Kidney (tissue), 14 donors: ENCODE results near the gene CDC42EP1. TPM values are rescaled to one million over a fixed set of nuclear protein-coding genes. Genes with fewer than 3 reads are reported as not detected.

Experiments
- DNase-seq, 5 donors: peaks; one replicate each; pipeline ENCODE4 v3.0.0-alpha.2; 2013 to 2020
- FAIRE-seq: peaks from 2 replicates; lab custom pipeline; 2012; peaks lifted over from hg19 to GRCh38; lab: Jason Lieb, UNC
- H3K27ac ChIP-seq, 2 donors: one replicate each; pipeline ENCODE4 v1.7.0; 2013; ENCODE audit warnings: low read depth in 2 of 2, low read length in 2 of 2, inconsistent platforms in 1 of 2
- H3K27me3 ChIP-seq: one replicate; pipeline ENCODE4 v1.7.1; 2013; ENCODE audit warnings: low read length, inconsistent platforms; ENCODE audit not compliant: control insufficient read depth, insufficient read depth
- H3K36me3 ChIP-seq, 3 donors: one replicate each; pipeline versions ENCODE4 v1.7.0 to v1.7.1; 2013; ENCODE audit warnings: low read length in 3 of 3, control low read depth in 1 of 3, inconsistent platforms in 1 of 3; ENCODE audit not compliant: insufficient read depth in 3 of 3, control insufficient read depth in 2 of 3
- H3K4me1 ChIP-seq, 3 donors: one replicate each; pipeline versions ENCODE4 v1.7.0 to v1.7.1; 2013; ENCODE audit warnings: low read length in 3 of 3, inconsistent platforms in 1 of 3, low read depth in 1 of 3; ENCODE audit not compliant: control insufficient read depth in 2 of 3, insufficient read depth in 2 of 3
- H3K4me3 ChIP-seq, 3 donors: one replicate each; pipeline versions ENCODE4 v1.7.0 to v1.8.1; 2013; ENCODE audit warnings: low read length in 3 of 3, control low read depth in 1 of 3, inconsistent platforms in 1 of 3
- H3K9ac ChIP-seq, 3 donors: one replicate each; pipeline versions ENCODE4 v1.7.0 to v1.7.1; 2013; ENCODE audit warnings: low read length in 3 of 3, control low read depth in 1 of 3, inconsistent platforms in 1 of 3
- H3K9me3 ChIP-seq, 3 donors: one replicate each; pipeline versions ENCODE4 v1.7.0 to v1.7.1; 2013; ENCODE audit warnings: low read length in 3 of 3, control low read depth in 1 of 3, inconsistent platforms in 1 of 3; ENCODE audit not compliant: control insufficient read depth in 2 of 3, insufficient read depth in 1 of 3
- CTCF ChIP-seq: IDR thresholded peaks from 3 replicates; pipeline ENCODE4 v1.5.1; 2012; ENCODE audit warnings: mild to moderate bottlenecking, moderate library complexity, borderline replicate concordance; ENCODE audit not compliant: insufficient read depth; ENCODE audit errors: extremely low read depth
- intact Hi-C: fragments of 100-400 bp; cut with DNase I; formaldehyde crosslinking; loops from one replicate; pipeline ENCODE4 v1.11.1; 2022
- polyA plus RNA-seq: library from polyadenylated mRNA; stranded (reverse); fragments of 350-450 nt; fragmentation: Illumina TruSeq; extraction: RNeasy Lipid Tissue Mini Kit (QIAGEN cat#74804); gene quantifications from one replicate; pipeline ENCODE4 v1.2.3, GENCODE V29; 2014; ENCODE audit warnings: low read depth, low replicate concordance; ENCODE audit not compliant: insufficient read depth
- total RNA-seq: library from RNA; stranded (reverse); fragmentation: NEBNext Ultra II Directional; extraction: Animal tissue kit (Norgen Biotek cat#: 25700); gene quantifications from one replicate; pipeline ENCODE4 v1.2.1, GENCODE V29; 2021
- donor health status: control.
- donor health status: control.
- donor health status: control.
- donor health status: control.
- donor health status: control.
- donor health status: DM: yes; HTN: yes; CAD: no.
- donor health status: Normal renal cell carcinoma (clear cell type).

The CDC42EP1 gene
- total and polyA plus RNA-seq, 2 donors from 2014 or later: 29.5 to 68.5 TPM

- H3K27ac ChIP-seq: peak overlapping the region; percentile 84 to 93
- no peaks in the 10 kb centered on the region for H3K9me3 ChIP-seq
- TF ChIP-seq CTCF: peak; percentile 72
- peak; percentile 62 to 87 (median 76) for DNase-seq
- peak overlapping the region in 1 of 3 donors; percentile 29 for H3K9ac ChIP-seq
- intact Hi-C loops: loop anchor here (5.0 kb wide), 1 partner anchor 47 kb away; no protein-coding TSS in a partner anchor
- peaks cover 2 to 29% (median 13%) of the 10 kb centered on the region in 3 donors for H3K4me1 ChIP-seq
- no peak for FAIRE-seq
- H3K36me3 ChIP-seq: no peaks in the 10 kb centered on the region
- H3K27me3 ChIP-seq: no peaks in the 10 kb centered on the region
- H3K4me3 ChIP-seq: no peak overlapping the region
Observed at GRCh38 chr22:37544955-37545702, 15.2 kb upstream of the CDC42EP1 start.

DNA sequence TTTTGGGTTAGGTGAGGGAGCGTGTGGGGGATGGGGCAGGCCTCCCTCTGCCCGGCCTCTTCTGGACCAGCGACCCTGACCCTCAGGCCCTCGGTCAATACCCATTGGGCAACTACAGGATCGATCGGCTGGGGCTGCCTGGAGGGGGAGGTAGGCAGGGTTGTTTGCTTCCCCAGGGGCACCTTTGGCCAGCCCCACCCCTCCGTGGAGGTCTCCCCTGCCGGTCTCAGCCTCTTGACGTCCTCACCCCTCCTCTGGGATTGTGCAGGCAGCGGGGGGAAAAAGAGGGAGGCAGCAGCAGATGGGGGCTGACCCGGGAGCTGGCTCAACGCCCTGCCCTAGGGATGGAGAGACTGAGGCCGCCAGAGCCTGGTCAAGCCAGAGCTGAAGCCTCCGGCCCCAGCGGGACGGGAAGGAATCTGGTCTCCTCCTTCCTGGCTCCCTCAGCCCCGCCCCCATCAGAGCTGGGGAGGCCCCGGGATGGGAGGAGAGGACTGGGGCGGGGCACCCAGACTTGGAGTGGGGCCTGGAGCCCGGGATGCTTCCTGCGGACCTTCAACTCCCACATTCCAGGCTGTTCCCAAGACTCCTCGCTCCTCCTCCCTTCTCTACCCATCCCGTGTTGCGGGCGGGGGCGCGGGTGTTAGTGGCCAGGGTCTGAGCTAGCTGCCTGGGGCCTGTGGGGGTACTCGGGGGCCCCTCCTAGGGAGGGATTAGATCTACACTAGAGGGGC, 14.4 kb upstream of the CDC42EP1 start:
- FAIRE-seq: no peak
- Histone ChIP-seq H3K36me3 (no peaks in the 10 kb centered on the region), H3K4me1 (peaks cover 2 to 29% (median 13%) of the 10 kb centered on the region in 3 donors), H3K4me3 (no peak overlapping the region), H3K9me3 (no peaks in the 10 kb centered on the region), H3K27ac (peak overlapping the region; percentile 84 to 93), H3K27me3 (no peaks in the 10 kb centered on the region), H3K9ac (peak overlapping the region in 1 of 3 donors; percentile 29)
- intact Hi-C loops: no loop called here
- peak; percentile 92 to 99 (median 95) for DNase-seq
- TF ChIP-seq CTCF: no peak

- DNase-seq: peak in 2 of 5 donors; percentile 61 to 88
- H3K27ac ChIP-seq: peak overlapping the region; percentile 84 to 93
- H3K9me3 ChIP-seq: no peaks in the 10 kb centered on the region
- TF ChIP-seq CTCF: no peak
- H3K36me3 ChIP-seq: no peaks in the 10 kb centered on the region
- no peak for FAIRE-seq
- no peak overlapping the region for H3K4me3 ChIP-seq
- H3K9ac ChIP-seq: peak overlapping the region in 1 of 3 donors; percentile 47
- peaks cover 5 to 26% (median 21%) of the 10 kb centered on the region in 3 donors for H3K4me1 ChIP-seq
- intact Hi-C loops: no loop called here
- no peaks in the 10 kb centered on the region for H3K27me3 ChIP-seq
Observed at GRCh38 chr22:37546437-37547250, 13.6 kb upstream of the CDC42EP1 start.
